Dermis blood vessel endothelial cell (primary cell): Measurements from ENCODE around the gene JPH3. TPM values are rescaled to one million over a fixed set of nuclear protein-coding genes. Genes with fewer than 3 reads are reported as not detected.
"Not testable (repeated sequence)": the region's sequence is repeated elsewhere in the genome, so short reads cannot be mapped to it uniquely, and the experiment has no call there.

ENCODE experiments used
- DNase-seq: peaks from one replicate; pipeline ENCODE4 v3.0.0; 2010
- total RNA-seq: library from RNA; depleted of rRNA; stranded (reverse); fragments of >200 nt; gene quantifications from 2 replicates; pipeline ENCODE4 v1.2.3, GENCODE V29; 2014

Gene JPH3
- total RNA-seq, 1 donor from 2014 or later: 0.34 TPM

- no peak for DNase-seq
Measured at GRCh38 chr16:87700406-87701077, 98.2 kb downstream of the JPH3 start.

GRCh38 chr16:87701078-87701460 is 98.8 kb downstream of the JPH3 start:
- no peak for DNase-seq

- no peak for DNase-seq
Measured at GRCh38 chr16:87701505-87701921, 99.2 kb downstream of the JPH3 start.

- DNase-seq: peak; percentile 88
Measured at GRCh38 chr16:87702325-87702811, 100.1 kb downstream of the JPH3 start.

GRCh38 chr16:87703071-87703470 is 100.8 kb downstream of the JPH3 start:
- DNase-seq: no peak

GRCh38 chr16:87703835-87704375 is 101.6 kb downstream of the JPH3 start:
- DNase-seq: peak; percentile 17

- DNase-seq: no peak
Measured at GRCh38 chr16:87704754-87705353, 102.5 kb downstream of the JPH3 start.

- DNase-seq: no peak
Measured at GRCh38 chr16:87705771-87706277, 103.5 kb downstream of the JPH3 start.

GRCh38 chr16:87706278-87707000 is 104.1 kb downstream of the JPH3 start:
- no peak for DNase-seq

GRCh38 chr16:87707097-87707496 is 104.8 kb downstream of the JPH3 start:
- no peak for DNase-seq

GRCh38 chr16:87707714-87708580 is 105.6 kb downstream of the JPH3 start:
- no peak for DNase-seq

- no peak for DNase-seq
Measured at GRCh38 chr16:87708881-87709638, 106.8 kb downstream of the JPH3 start.

DNA sequence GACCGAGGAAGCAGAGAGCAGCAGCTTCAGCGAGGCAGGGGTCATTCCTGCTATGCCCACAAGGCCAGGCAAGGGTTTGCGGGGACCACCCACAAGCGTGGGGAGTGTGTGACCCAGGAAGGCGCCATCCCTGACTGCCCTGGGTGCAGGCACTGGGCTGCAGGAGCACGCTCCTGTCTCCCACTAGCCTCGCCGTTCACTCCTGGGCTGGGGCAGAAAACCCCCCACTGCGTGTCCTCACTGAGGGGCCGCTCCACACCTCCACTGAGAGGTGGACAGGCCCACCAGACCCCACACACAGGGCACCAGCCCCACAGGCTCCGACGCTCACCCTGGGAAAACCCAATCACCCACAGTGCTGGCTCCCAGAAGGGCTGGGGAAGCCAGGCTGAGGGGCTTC is 107.4 kb downstream of the JPH3 start:
- no peak for DNase-seq

DNA sequence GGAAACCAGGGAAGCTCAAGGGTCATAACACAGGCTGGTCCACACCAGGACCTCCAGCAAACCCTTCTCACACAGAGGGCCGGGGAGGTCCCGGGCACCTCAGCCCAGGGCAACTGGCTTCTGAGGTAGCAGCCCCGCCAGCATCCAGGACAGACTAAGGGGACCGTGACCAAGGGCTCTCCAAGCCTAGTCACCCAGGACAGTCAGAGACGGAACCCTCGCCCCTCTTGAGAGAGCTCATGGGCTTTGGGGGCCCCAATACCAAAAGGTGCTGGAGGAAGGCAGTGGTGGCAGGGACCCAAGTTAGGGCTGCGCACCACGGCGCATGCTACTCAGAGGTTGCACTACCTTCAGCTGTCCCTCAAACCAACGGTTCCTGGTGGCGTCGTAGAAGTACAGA is 108.6 kb downstream of the JPH3 start:
- no peak for DNase-seq

DNA sequence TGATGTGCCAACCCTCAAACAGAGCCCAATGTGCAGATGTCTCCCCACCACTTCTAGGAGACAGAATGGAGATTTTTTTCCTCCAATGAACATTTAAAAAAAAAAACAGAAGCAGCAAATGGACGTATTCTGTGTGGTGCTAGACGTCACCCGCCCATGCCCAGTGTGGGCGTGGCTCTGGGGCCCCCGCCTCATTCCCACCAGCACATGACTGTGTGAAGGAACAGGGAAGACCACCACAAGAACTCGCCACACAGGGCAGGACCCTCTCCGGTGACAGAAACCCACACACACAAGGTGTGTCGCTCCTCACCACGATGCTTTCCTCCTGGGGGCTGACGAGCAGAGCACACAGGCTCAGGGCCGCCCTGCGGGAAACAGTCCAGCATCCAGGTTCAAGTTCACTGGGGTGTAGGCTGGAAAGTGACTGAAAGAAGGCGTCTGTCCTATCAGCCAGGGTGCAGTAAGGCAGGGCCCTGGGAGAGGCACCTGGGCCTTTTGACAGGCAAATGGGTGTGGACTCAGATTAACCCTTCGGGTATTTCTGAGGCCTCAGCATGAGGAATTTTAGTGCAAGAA is 110.0 kb downstream of the JPH3 start:
- DNase-seq: no peak

- DNase-seq: no peak
Measured at GRCh38 chr16:87713451-87714229, 111.3 kb downstream of the JPH3 start.

- no peak for DNase-seq
Measured at GRCh38 chr16:87715231-87715630, 112.9 kb downstream of the JPH3 start.

- no peak for DNase-seq
Measured at GRCh38 chr16:87715658-87716057, 113.3 kb downstream of the JPH3 start.

DNA sequence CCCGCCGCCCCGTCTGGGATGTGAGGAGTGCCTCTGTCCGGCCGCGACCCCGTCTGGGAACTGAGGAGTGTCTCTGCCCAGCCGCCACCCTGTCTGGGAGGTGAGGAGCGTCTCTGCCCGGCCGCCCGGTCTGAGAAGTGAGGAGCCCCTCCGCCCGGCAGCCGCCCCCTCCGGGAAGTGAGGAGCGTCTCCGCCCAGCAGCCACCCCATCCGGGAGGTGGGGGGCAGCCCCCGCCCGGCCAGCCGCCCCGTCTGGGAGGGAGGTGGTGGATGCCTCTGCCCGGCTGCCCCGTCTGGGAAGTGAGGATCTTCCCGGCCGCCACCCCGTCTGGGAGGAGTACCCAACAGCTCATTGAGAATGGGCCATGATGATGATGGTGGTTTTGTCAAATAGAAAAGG is 116.5 kb downstream of the JPH3 start:
- DNase-seq: not testable (repeated sequence)

GRCh38 chr16:87720446-87720845 is 118.1 kb downstream of the JPH3 start:
- DNase-seq: no peak
